Gastrocnemius medialis (tissue), 4 donors: ENCODE measurements around the gene EVC. TPM values are rescaled to one million over a fixed set of nuclear protein-coding genes. Genes with fewer than 3 reads are reported as not detected.

Experiments used
- ATAC-seq, 2 donors: fragments of 150-250 bp; one replicate each; pipeline ENCODE4 v1.9.1; 2016
- DNase-seq, 2 donors: peaks; one replicate each; pipeline ENCODE4 v3.0.0-alpha.2; 2019
- H3K27ac ChIP-seq, 4 donors: fragments of 200-600 bp; sonication (generic); 1 replicate in 1 of 4; 2 replicates in 3 of 4; pipeline ENCODE4 v1.5.1; 2016 to 2018; ENCODE audit warnings: mild to moderate bottlenecking in 2 of 4, moderate library complexity in 1 of 4
- H3K27me3 ChIP-seq, 3 donors: fragments of 200-600 bp; sonication (generic) in 2 of 3; 1 replicate in 1 of 3; 2 replicates in 2 of 3; pipeline versions ENCODE4 v1.5.1 to v1.6.0; 2016 to 2019; ENCODE audit warnings: mild to moderate bottlenecking in 1 of 3, moderate library complexity in 1 of 3
- H3K36me3 ChIP-seq, 2 donors: fragments of 200-600 bp; sonication (generic) in 1 of 2; one replicate each; pipeline ENCODE4 v1.5.1; 2017 to 2018
- H3K4me1 ChIP-seq, 2 donors: fragments of 200-600 bp; sonication (generic) in 1 of 2; one replicate each; pipeline ENCODE4 v1.5.1; 2016 to 2017; ENCODE audit warnings: mild to moderate bottlenecking in 2 of 2
- H3K4me3 ChIP-seq, 4 donors: fragments of 200-600 bp; sonication (generic) in 3 of 4; 1 replicate in 1 of 4; 2 replicates in 3 of 4; pipeline ENCODE4 v1.5.1; 2016 to 2019; ENCODE audit warnings: mild to moderate bottlenecking in 2 of 4
- H3K9me3 ChIP-seq, 3 donors: fragments of 200-600 bp; sonication (generic) in 2 of 3; 1 replicate in 1 of 3; 2 replicates in 2 of 3; pipeline ENCODE4 v1.5.1; 2016 to 2019
- CTCF ChIP-seq, 5 experiments: fragments of 450-650 bp in 3 of 5; fragments of 200-600 bp in 2 of 5; sonication (generic) in 2 of 5; IDR thresholded peaks in 4 of 5; conservative IDR thresholded peaks in 1 of 5; 1 replicate in 4 of 5; 2 replicates in 1 of 5; pipeline ENCODE4 v1.5.1; 2016 to 2019; ENCODE audit warnings: antibody characterized with exemption in 5 of 5, mild to moderate bottlenecking in 3 of 5, moderate library complexity in 3 of 5
- POLR2A ChIP-seq, 2 donors: fragments of 450-650 bp; IDR thresholded peaks; one replicate each; pipeline ENCODE4 v1.6.1; 2017; ENCODE audit warnings: antibody characterized with exemption in 2 of 2, mild to moderate bottlenecking in 2 of 2, moderate library complexity in 2 of 2
- in situ Hi-C, 4 donors: fragments of 200-750 bp; cut with MboI; loops; one replicate each; pipeline versions ENCODE4 v1.15.0 to v1.8.0; 2017; ENCODE audit warnings: low sequenced_read_pairs in 4 of 4
- intact Hi-C: fragments of 100-400 bp; cut with DNase I; formaldehyde crosslinking; loops from one replicate; pipeline ENCODE4 v1.15.1; 2023; ENCODE audit warnings: low total_unique reads
- total RNA-seq, 4 donors: library from RNA; depleted of rRNA; stranded (reverse); fragments of >200 nt; gene quantifications; one replicate each; pipeline versions ENCODE4 v1.1.0 to v1.2.3, GENCODE V29; 2016

The EVC gene
- total RNA-seq, 4 donors from 2014 or later, result 1.5 to 9.8 (median 2.0) TPM

- Histone ChIP-seq H3K27me3 (no peaks in the 10 kb centered on the region), H3K4me1 (no peaks in the 10 kb centered on the region), H3K27ac (no peak overlapping the region), H3K4me3 (no peak overlapping the region), H3K9me3 (no peaks in the 10 kb centered on the region), H3K36me3 (no peaks in the 10 kb centered on the region)
- no peak for DNase-seq
- intact Hi-C loops (no loop called here), in situ Hi-C loops (no loop called here)
- ATAC-seq, result no peak
- TF ChIP-seq CTCF (IDR thresholded peaks at IDR 0.05 in 4 of 5, conservative IDR thresholded peaks at IDR 0.05 in 1 of 5), result no peak
- no peak for TF ChIP-seq POLR2A (IDR thresholded peaks at IDR 0.05)
Observed at GRCh38 chr4:5676763-5677162, 34.2 kb upstream of the EVC start.

DNA sequence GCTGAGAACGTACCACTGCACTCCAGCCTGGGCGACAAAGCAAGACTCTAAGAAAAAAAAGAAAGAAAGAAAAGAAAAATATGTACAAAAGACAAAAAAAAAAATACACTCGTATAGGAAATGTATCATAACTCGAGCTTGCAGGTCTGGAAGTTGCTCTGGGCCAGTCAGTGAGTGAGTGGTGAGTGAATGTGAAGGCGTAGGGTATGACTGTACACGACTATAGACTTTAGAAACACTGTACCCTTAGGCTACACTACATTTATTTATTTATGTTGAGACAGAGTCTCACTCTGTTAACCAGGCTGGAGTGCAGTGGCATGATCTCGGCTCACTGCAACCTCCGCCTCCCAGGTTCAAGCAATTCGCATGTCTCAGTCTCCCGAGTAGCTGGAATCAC lies 32.0 kb upstream of the EVC start:
- Histone ChIP-seq H3K4me1 (no peaks in the 10 kb centered on the region), H3K4me3 (no peak overlapping the region), H3K27ac (no peak overlapping the region), H3K27me3 (no peaks in the 10 kb centered on the region), H3K9me3 (no peaks in the 10 kb centered on the region), H3K36me3 (no peaks in the 10 kb centered on the region)
- in situ Hi-C loops (no loop called here), intact Hi-C loops (no loop called here)
- TF ChIP-seq POLR2A (IDR thresholded peaks at IDR 0.05), result no peak
- TF ChIP-seq CTCF (IDR thresholded peaks at IDR 0.05 in 4 of 5, conservative IDR thresholded peaks at IDR 0.05 in 1 of 5), result no peak
- no peak for ATAC-seq
- DNase-seq, result no peak

DNA sequence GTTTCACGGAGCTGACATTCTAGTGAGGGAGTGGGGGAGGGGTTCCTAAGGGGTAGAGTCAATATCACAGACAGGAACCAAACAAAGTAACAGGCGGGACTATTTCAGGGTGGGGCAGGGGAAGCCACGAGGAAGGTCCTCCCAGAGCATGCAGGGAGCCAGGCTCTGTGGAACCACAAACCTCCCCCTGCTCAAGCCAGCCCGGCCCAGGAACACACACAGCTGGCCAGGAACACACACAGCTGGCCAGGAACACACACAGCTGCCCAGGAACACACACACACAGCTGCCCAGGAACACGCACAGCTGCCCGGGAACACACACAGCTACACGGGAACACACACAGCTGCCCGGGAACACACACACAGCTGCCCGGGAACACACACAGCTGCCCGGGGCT lies 27.4 kb upstream of the EVC start:
- no peak for ATAC-seq

GRCh38 chr4:5685296-5685695 lies 25.7 kb upstream of the EVC start:
- no peak for ATAC-seq
- Histone ChIP-seq H3K9me3 (no peaks in the 10 kb centered on the region), H3K4me3 (no peak overlapping the region), H3K27ac (no peak overlapping the region), H3K4me1 (no peaks in the 10 kb centered on the region), H3K36me3 (no peaks in the 10 kb centered on the region), H3K27me3 (no peaks in the 10 kb centered on the region)
- in situ Hi-C loops (no loop called here), intact Hi-C loops (no loop called here)
- DNase-seq, result no peak
- TF ChIP-seq CTCF (IDR thresholded peaks at IDR 0.05 in 4 of 5, conservative IDR thresholded peaks at IDR 0.05 in 1 of 5), result no peak
- TF ChIP-seq POLR2A (IDR thresholded peaks at IDR 0.05), result no peak

More for the DNA sequence above, 27.4 kb upstream of the EVC start:
- H3K27me3 ChIP-seq, result no peaks in the 10 kb centered on the region
- intact Hi-C loops (no loop called here), in situ Hi-C loops (no loop called here)
- no peak for DNase-seq
- TF ChIP-seq POLR2A (IDR thresholded peaks at IDR 0.05) (no peak), CTCF (IDR thresholded peaks at IDR 0.05 in 4 of 5, conservative IDR thresholded peaks at IDR 0.05 in 1 of 5) (no peak)
- H3K9me3 ChIP-seq, result no peaks in the 10 kb centered on the region
- H3K27ac ChIP-seq, result no peak overlapping the region
- H3K4me3 ChIP-seq, result no peak overlapping the region
- no peaks in the 10 kb centered on the region for H3K4me1 ChIP-seq
- H3K36me3 ChIP-seq, result no peaks in the 10 kb centered on the region

GRCh38 chr4:5686338-5686737 lies 24.7 kb upstream of the EVC start:
- H3K27ac ChIP-seq, result no peak overlapping the region
- TF ChIP-seq CTCF (IDR thresholded peaks at IDR 0.05 in 4 of 5, conservative IDR thresholded peaks at IDR 0.05 in 1 of 5), result no peak
- DNase-seq (no peak), ATAC-seq (no peak)
- in situ Hi-C loops, result no loop called here
- no peaks in the 10 kb centered on the region for H3K4me1 ChIP-seq
- H3K36me3 ChIP-seq, result no peaks in the 10 kb centered on the region
- intact Hi-C loops, result no loop called here
- H3K4me3 ChIP-seq, result no peak overlapping the region
- no peaks in the 10 kb centered on the region for H3K27me3 ChIP-seq
- no peaks in the 10 kb centered on the region for H3K9me3 ChIP-seq
